DND-41 (cell line): ENCODE results near the gene TPPP.

Experiments used
- ATAC-seq: fragments of 200-7000 bp; cut with Tn5 transposase; 3 replicates; pipeline ENCODE4 v1.9.1; 2021; ENCODE audit warnings: low read depth; ENCODE audit not compliant: insufficient read depth
- DNase-seq: peaks from one replicate; pipeline ENCODE4 v3.0.0-alpha.2; 2020
- H2AFZ ChIP-seq: 2 replicates; pipeline ENCODE4 v1.6.0; 2012; ENCODE audit warnings: low read depth, low read length
- H3K27ac ChIP-seq: 2 replicates; pipeline ENCODE4 v1.5.1; 2012; ENCODE audit warnings: low read length, inconsistent platforms
- H3K27me3 ChIP-seq: fragments of 200-600 bp; sonication (generic); 2 replicates; pipeline ENCODE4 v1.6.0; 2012; ENCODE audit warnings: low read length, mild to moderate bottlenecking, inconsistent platforms; ENCODE audit not compliant: insufficient read depth, poor library complexity
- H3K36me3 ChIP-seq: 2 replicates; pipeline ENCODE4 v1.5.1; 2012; ENCODE audit warnings: low read length, inconsistent platforms; ENCODE audit not compliant: insufficient read depth
- H3K4me1 ChIP-seq: 2 replicates; pipeline ENCODE4 v1.5.1; 2012; ENCODE audit warnings: mild to moderate bottlenecking, low read length; ENCODE audit not compliant: insufficient read depth
- H3K4me2 ChIP-seq: 2 replicates; pipeline ENCODE4 v1.6.0; 2012; ENCODE audit warnings: mild to moderate bottlenecking, moderate library complexity, low read length, inconsistent platforms; ENCODE audit not compliant: insufficient read depth
- H3K4me3 ChIP-seq, 2 experiments: fragments of 200-600 bp in 1 of 2; shearing (Covaris generic) in 1 of 2; 2 replicates each; pipeline ENCODE4 v1.5.1; 2012 to 2016; ENCODE audit warnings: inconsistent platforms in 2 of 2, low read length in 2 of 2, mild to moderate bottlenecking in 2 of 2, low read depth in 1 of 2, moderate library complexity in 1 of 2
- H3K79me2 ChIP-seq: 2 replicates; pipeline ENCODE4 v1.6.0; 2012; ENCODE audit warnings: low read length, inconsistent platforms; ENCODE audit not compliant: insufficient read depth
- H3K9ac ChIP-seq: 2 replicates; pipeline ENCODE4 v1.6.0; 2012; ENCODE audit warnings: low read depth, mild to moderate bottlenecking, inconsistent platforms, low read length, moderate library complexity
- H3K9me3 ChIP-seq: 2 replicates; pipeline ENCODE4 v1.5.1; 2012; ENCODE audit warnings: low read length, moderate library complexity, mild to moderate bottlenecking, inconsistent platforms; ENCODE audit not compliant: insufficient read depth, severe bottlenecking
- H4K20me1 ChIP-seq: 2 replicates; pipeline ENCODE4 v1.6.0; 2012; ENCODE audit warnings: low read length; ENCODE audit not compliant: insufficient read depth
- EZH2 ChIP-seq: IDR thresholded peaks from 3 replicates; pipeline ENCODE4 v1.6.1; 2012; ENCODE audit warnings: borderline replicate concordance, low read depth, mild to moderate bottlenecking, moderate library complexity, low read length, inconsistent platforms; ENCODE audit not compliant: severe bottlenecking
- TF ChIP-seq, protein P1 (sequence below): IDR thresholded peaks from 2 replicates; pipeline ENCODE4 v1.5.1; 2012; ENCODE audit warnings: borderline replicate concordance, low read length, moderate library complexity, mild to moderate bottlenecking; ENCODE audit not compliant: poor library complexity, severe bottlenecking; ENCODE audit errors: extremely low read depth

TPPP gene

DNA sequence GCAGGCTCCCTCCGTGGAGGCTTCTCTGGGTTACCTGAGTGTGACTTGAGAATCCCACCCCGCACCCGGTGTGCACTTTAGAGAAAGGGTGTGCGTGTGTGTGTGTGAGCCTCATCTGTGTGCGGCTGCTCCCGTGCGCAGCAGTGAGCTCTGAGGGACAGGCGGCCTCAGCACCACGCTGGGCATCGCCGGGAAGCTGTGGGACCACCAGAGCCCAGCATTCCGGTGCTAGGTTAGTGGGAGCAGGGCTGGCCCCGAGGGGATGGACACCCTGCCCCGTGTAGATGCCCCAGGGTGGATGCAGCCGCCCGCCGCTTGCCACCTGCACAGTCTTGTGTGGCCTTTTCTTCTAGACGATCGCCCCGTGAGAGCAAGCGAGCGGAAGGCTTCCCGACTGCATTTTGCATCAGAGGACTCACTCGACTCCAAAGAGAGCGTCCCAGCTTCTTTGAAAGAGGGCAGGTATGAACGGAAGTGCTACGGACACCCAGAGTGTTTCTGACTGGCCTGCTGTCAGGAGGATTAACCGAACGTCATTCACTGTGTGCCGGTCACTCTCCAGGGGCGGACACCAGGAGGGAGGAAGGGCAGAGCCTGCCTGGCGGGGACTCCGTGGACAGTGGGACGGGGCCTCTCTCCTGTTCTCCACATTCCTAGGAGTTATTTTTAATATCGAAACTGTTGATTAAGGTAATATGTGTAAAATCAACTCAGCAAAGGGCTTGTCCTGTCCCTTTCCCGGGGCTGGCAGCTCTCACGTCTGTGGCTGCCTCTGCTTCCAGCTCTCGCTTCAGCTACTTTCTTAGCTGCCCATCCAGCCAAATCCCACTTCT is 68.8 kb downstream of the TPPP start:
- DNase-seq (no peak), ATAC-seq (no peak)
- Histone ChIP-seq H2AFZ (no peak overlapping the region), H3K27ac (no peak overlapping the region), H3K27me3 (no peaks in the 10 kb centered on the region), H3K36me3 (peaks cover 96% of the 10 kb centered on the region), H3K9me3 (no peaks in the 10 kb centered on the region), H3K4me2 (no peak overlapping the region), H4K20me1 (peaks cover 26% of the 10 kb centered on the region), H3K4me3 (no peak overlapping the region), H3K79me2 (peaks cover 9% of the 10 kb centered on the region), H3K9ac (no peak overlapping the region), H3K4me1 (no peaks in the 10 kb centered on the region)
- TF ChIP-seq, protein P1, sequence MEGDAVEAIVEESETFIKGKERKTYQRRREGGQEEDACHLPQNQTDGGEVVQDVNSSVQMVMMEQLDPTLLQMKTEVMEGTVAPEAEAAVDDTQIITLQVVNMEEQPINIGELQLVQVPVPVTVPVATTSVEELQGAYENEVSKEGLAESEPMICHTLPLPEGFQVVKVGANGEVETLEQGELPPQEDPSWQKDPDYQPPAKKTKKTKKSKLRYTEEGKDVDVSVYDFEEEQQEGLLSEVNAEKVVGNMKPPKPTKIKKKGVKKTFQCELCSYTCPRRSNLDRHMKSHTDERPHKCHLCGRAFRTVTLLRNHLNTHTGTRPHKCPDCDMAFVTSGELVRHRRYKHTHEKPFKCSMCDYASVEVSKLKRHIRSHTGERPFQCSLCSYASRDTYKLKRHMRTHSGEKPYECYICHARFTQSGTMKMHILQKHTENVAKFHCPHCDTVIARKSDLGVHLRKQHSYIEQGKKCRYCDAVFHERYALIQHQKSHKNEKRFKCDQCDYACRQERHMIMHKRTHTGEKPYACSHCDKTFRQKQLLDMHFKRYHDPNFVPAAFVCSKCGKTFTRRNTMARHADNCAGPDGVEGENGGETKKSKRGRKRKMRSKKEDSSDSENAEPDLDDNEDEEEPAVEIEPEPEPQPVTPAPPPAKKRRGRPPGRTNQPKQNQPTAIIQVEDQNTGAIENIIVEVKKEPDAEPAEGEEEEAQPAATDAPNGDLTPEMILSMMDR, result no peak
- no peak for TF ChIP-seq EZH2

DNA sequence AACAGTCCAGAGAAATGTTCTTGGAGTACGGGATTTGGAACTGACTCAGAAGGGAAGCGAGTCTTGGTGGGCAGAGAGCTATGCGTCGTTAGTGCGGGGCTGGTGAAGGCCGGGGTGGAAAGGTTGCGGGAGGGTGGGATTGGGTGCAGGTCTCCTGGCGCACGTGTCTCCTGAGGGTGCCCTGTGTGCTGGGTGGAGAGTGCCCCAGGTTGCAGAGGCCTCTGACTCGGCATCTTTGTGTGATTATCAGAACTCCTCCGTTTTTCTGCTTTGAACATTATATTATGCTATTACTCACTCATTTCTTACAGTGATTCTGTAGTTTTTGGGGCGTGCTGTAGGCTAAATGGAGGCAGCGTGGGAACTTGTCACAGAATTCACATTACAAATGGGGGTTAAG is 69.6 kb downstream of the TPPP start:
- Histone ChIP-seq H3K4me1 (no peaks in the 10 kb centered on the region), H4K20me1 (peaks cover 25% of the 10 kb centered on the region), H3K27me3 (no peaks in the 10 kb centered on the region), H3K27ac (no peak overlapping the region), H2AFZ (no peak overlapping the region), H3K4me3 (no peak overlapping the region), H3K79me2 (peaks cover 5% of the 10 kb centered on the region; the same call in 1 of the 2 replicates), H3K4me2 (no peak overlapping the region), H3K36me3 (peaks cover 96% of the 10 kb centered on the region), H3K9me3 (no peaks in the 10 kb centered on the region), H3K9ac (no peak overlapping the region)
- no peak for DNase-seq
- no peak for TF ChIP-seq EZH2
- TF ChIP-seq, protein P1, result no peak
- ATAC-seq, result no peak

DNA sequence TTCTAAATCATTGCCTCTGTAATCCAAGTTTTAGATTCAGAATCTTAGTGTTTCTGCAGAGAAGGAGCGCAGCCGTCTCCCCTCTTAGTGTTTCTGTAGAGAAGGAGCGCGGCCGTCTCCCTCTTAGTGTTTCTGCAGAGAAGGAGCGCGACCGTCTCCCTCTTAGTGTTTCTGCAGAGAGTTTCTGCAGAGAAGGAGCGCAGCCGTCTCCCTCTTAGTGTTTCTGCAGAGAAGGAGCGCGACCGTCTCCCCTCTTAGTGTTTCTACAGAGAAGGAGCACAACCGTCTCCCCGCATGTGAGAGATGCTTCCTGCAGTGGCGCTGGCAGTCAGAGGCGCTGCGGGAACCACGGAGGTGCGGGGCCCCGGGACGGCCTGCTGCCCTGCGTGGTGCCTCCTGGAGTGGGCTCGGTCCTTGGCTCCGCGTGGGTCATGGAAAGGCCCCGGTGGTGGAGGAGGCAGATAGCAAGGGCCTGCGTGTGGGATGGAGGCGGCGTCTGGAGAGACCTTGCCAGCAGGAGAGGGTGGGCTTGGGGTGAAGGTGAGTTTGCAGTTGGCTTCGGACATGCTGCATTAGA is 70.1 kb downstream of the TPPP start:
- H3K4me2 ChIP-seq, result no peak overlapping the region
- no peak overlapping the region for H3K4me3 ChIP-seq
- H3K79me2 ChIP-seq, result peaks cover 10% of the 10 kb centered on the region
- H3K4me1 ChIP-seq, result no peaks in the 10 kb centered on the region
- no peaks in the 10 kb centered on the region for H3K9me3 ChIP-seq
- peaks cover 27% of the 10 kb centered on the region; the same call in 1 of the 2 replicates for H4K20me1 ChIP-seq
- H3K9ac ChIP-seq, result no peak overlapping the region
- H3K27me3 ChIP-seq, result no peaks in the 10 kb centered on the region
- H2AFZ ChIP-seq, result no peak overlapping the region
- H3K27ac ChIP-seq, result no peak overlapping the region
- DNase-seq (no peak), ATAC-seq (no peak)
- peaks cover 96% of the 10 kb centered on the region for H3K36me3 ChIP-seq
- TF ChIP-seq, protein P1, result no peak
- no peak for TF ChIP-seq EZH2
